SHP77 treated with DMSO at 0.1 percent for 48 hours (cell line): ENCODE data around the gene STARD7.
"Not testable (repeated sequence)": the region's sequence is repeated elsewhere in the genome, so short reads cannot be mapped to it uniquely, and the experiment has no call there.

ENCODE experiments used
- DNase-seq: peaks from one replicate; lab custom pipeline; 2025; lab: John Stamatoyannopoulos, UW

STARD7 gene

GRCh38 chr2:96208143-96209010 lies at the start of gene STARD7:
Gene STARD7 (minus strand): TSS chr2:96208827. CDS start chr2:96208434, 393 bp downstream.
- peak; percentile 92 for DNase-seq

GRCh38 chr2:96257744-96258143 lies 49.1 kb upstream of the STARD7 start:
- DNase-seq, result not testable (repeated sequence)

- DNase-seq, result no peak
Measured at GRCh38 chr2:96256611-96257113, 48.0 kb upstream of the STARD7 start.

GRCh38 chr2:96254571-96254970 lies 45.9 kb upstream of the STARD7 start:
- DNase-seq, result no peak

- no peak for DNase-seq
Measured at GRCh38 chr2:96253006-96253405, 44.4 kb upstream of the STARD7 start.

- no peak for DNase-seq
Measured at GRCh38 chr2:96252526-96252925, 43.9 kb upstream of the STARD7 start.

- no peak for DNase-seq
Measured at GRCh38 chr2:96251721-96252292, 43.2 kb upstream of the STARD7 start.

GRCh38 chr2:96250188-96250587 lies 41.6 kb upstream of the STARD7 start:
- DNase-seq, result no peak

GRCh38 chr2:96249654-96250053 lies 41.0 kb upstream of the STARD7 start:
- no peak for DNase-seq

- DNase-seq, result no peak
Measured at GRCh38 chr2:96248624-96249023, 40.0 kb upstream of the STARD7 start.

- DNase-seq, result no peak
Measured at GRCh38 chr2:96247896-96248295, 39.3 kb upstream of the STARD7 start.

- no peak for DNase-seq
Measured at GRCh38 chr2:96247009-96247408, 38.4 kb upstream of the STARD7 start.

GRCh38 chr2:96245609-96246390 lies 37.2 kb upstream of the STARD7 start:
- DNase-seq, result no peak

- no peak for DNase-seq
Measured at GRCh38 chr2:96243843-96244242, 35.2 kb upstream of the STARD7 start.

GRCh38 chr2:96241900-96242611 lies 33.4 kb upstream of the STARD7 start:
- DNase-seq, result no peak

GRCh38 chr2:96241227-96241626 lies 32.6 kb upstream of the STARD7 start:
- no peak for DNase-seq

GRCh38 chr2:96240341-96241038 lies 31.9 kb upstream of the STARD7 start:
- no peak for DNase-seq

- DNase-seq, result no peak
Measured at GRCh38 chr2:96239745-96240264, 31.2 kb upstream of the STARD7 start.

GRCh38 chr2:96239091-96239490 lies 30.5 kb upstream of the STARD7 start:
- DNase-seq, result no peak

GRCh38 chr2:96238266-96238665 lies 29.6 kb upstream of the STARD7 start:
- DNase-seq, result no peak

- DNase-seq, result no peak
Measured at GRCh38 chr2:96236882-96237281, 28.3 kb upstream of the STARD7 start.
